Measurements from ENCODE around the gene SPATA2L.
"Not testable (repeated sequence)": the region's sequence is repeated elsewhere in the genome, so short reads cannot be mapped to it uniquely, and the experiment has no call there.

Gene SPATA2L

GRCh38 chr16:89706518-89707260 lies 5.2 kb upstream of the SPATA2L start:
- DNase-seq, result no peak

GRCh38 chr16:89705006-89705405 lies 3.5 kb upstream of the SPATA2L start:
- no peak for DNase-seq

GRCh38 chr16:89704281-89704680 lies 2.8 kb upstream of the SPATA2L start:
- DNase-seq, result no peak

- peak; percentile 32 for DNase-seq
These were observed 668 bp downstream of the SPATA2L start for GRCh38 chr16:89700649-89701424.

- DNase-seq, result peak; percentile 97
These were observed 1.3 kb downstream of the SPATA2L start for GRCh38 chr16:89700100-89700648.

GRCh38 chr16:89699629-89700099 lies 1.8 kb downstream of the SPATA2L start:
- not testable (repeated sequence) for DNase-seq

GRCh38 chr16:89698717-89699116 lies 2.8 kb downstream of the SPATA2L start:
- not testable (repeated sequence) for DNase-seq

GRCh38 chr16:89697616-89698331 lies 3.7 kb downstream of the SPATA2L start:
- no peak for DNase-seq

- no peak for DNase-seq
These were observed 4.3 kb downstream of the SPATA2L start for GRCh38 chr16:89697161-89697615.

- DNase-seq, result peak; percentile 42
These were observed 4.8 kb downstream of the SPATA2L start for GRCh38 chr16:89696670-89697128.

GRCh38 chr16:89695875-89696669 lies 5.4 kb downstream of the SPATA2L start:
- no peak for DNase-seq

- DNase-seq, result no peak
These were observed 6.2 kb downstream of the SPATA2L start for GRCh38 chr16:89695086-89695874.

- DNase-seq, result not testable (repeated sequence)
These were observed 6.8 kb downstream of the SPATA2L start for GRCh38 chr16:89694784-89695085.

- DNase-seq, result no peak
These were observed 7.3 kb downstream of the SPATA2L start for GRCh38 chr16:89693931-89694783.

GRCh38 chr16:89693289-89693731 lies 8.2 kb downstream of the SPATA2L start:
- DNase-seq, result no peak

- no peak for DNase-seq
These were observed 9.4 kb downstream of the SPATA2L start for GRCh38 chr16:89691986-89692569.

- DNase-seq, result no peak
These were observed 10.1 kb downstream of the SPATA2L start for GRCh38 chr16:89691231-89691985.

GRCh38 chr16:89690392-89690901 lies 11.1 kb downstream of the SPATA2L start:
- DNase-seq, result no peak

GRCh38 chr16:89689621-89690020 lies 11.9 kb downstream of the SPATA2L start:
- DNase-seq, result not testable (repeated sequence)

All from MV-4-11 (cell line).